Endometrial microvascular endothelial cells (primary cell): ENCODE results near the gene ASPN. TPM values are rescaled to one million over a fixed set of nuclear protein-coding genes. Genes with fewer than 3 reads are reported as not detected.

Experiments used
- in situ Hi-C: cut with HindIII; loops from 2 replicates; pipeline ENCODE4 v1.10.0; 2017; ENCODE audit warnings: low sequenced_read_pairs, low pct_unique_long_range_greater_than_20kb; ENCODE audit errors: inconsistent ontology term
- total RNA-seq: library from RNA; depleted of rRNA; stranded (reverse); fragments of >200 nt; gene quantifications from one replicate; pipeline ENCODE4 v1.2.3, GENCODE V29; 2015; ENCODE audit errors: inconsistent ontology term

The ASPN gene
- total RNA-seq, 1 donor from 2014 or later, result not detected

DNA sequence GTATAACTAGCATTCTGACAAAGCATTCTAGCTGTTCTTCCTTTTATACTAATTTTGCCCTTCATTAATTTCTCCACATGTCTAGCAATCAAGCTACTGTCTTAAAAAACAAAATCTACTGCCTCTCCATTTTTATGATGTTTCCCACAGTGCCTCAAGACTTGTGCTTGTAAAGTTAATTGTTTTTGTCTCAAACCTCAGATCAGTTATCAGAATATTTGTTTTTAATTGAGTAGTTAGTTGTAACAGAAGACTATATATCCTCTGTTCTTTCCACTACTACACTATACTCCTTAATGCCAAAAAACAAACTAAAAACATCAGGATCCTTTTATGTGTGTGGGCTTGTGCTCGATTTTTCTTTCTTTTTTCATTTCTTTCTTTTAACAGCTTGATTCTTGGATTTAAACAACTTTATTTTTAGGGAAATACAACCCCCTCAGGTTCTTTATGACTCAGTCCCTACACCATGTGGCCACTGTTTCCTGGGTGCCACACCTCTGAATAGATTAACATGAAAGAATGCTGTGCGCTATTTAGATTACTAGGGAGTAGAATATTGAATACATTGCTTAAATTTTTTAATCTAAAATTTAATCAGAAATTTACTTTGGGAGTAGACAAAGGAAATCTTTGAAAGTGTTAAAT is 1.2 kb downstream of the ASPN start:
- in situ Hi-C loops, result no loop called here

DNA sequence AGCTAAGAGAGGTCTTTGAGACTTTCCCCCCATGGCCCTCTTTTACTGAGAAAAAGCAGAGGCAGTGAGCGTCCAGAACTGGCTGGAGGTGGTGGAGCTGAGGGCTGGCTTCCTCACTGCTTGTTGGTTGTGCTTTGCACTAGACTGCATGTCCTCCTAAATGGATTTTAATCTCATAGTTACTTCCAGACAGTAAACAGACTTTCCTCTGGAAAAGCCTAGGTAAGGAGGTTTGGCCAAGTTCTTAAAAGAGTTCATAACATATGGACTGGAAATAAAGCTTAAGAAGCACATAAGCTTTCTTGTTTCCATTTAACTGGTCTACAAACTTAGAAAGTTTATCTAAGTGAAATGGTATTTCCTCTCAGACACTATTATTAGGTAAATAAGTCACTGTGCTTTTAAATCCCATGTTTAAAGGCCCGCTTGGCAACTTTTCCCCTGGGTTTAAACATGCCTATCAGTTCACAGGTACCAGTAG is 2.0 kb downstream of the ASPN start:
- in situ Hi-C loops, result no loop called here

DNA sequence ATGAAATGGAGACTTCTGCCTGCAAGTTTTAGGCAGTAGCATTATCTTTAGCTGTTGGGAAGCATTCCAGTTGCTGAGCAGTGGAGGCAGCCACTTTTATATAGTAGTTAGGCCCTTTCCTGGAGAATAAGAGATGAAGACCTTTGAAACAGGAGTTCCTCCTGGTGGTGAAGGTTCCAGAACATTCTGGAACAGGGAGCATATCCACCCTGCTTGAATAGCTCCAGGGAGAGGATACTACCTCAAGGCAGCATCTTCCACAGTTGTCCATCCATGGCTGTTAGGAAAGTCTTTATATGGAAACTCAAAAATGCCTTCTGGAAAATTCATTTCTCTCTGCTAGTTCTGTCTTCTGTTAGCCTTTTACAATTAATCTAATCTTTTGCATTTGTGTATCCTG is 3.0 kb downstream of the ASPN start:
- in situ Hi-C loops, result no loop called here

DNA sequence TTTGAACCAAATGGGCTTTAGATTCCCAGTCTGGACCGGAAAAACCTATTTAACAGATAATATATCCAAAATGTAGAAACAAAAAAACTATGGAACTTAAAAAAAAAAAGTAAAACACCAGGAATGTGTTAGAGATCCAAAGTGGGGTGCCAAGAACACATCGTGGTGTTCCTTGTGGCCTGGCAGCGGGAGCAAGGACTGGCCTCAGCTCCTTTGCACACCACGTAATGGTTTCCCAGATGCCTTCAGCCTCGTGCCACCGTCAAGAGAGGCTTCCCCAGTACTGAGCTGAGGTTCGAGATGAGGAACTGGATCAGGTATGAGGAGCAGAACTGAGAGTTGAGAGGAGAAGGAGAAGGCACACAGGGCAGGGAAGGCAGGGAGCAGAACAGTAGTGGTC is 3.5 kb downstream of the ASPN start:
- in situ Hi-C loops, result no loop called here

DNA sequence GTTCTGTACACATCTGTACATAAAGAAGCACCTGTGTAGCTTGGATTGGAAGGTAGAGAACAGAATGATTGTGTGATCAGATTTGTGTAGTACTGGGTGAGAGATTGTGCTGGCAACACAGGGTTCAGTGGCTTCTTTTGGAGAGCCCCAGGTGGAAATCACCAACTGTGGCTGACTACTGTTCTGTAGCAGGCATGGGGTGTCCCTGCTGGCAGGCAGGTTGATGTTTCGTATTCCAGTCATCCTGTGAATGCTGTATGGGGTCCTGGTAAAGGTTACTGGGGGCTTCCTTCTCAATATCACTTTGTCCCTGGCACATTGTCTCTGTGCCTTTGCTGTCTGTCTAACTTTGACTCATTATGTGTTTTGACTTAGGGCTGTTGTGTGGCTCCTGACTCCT is 5.3 kb downstream of the ASPN start:
- in situ Hi-C loops, result no loop called here

DNA sequence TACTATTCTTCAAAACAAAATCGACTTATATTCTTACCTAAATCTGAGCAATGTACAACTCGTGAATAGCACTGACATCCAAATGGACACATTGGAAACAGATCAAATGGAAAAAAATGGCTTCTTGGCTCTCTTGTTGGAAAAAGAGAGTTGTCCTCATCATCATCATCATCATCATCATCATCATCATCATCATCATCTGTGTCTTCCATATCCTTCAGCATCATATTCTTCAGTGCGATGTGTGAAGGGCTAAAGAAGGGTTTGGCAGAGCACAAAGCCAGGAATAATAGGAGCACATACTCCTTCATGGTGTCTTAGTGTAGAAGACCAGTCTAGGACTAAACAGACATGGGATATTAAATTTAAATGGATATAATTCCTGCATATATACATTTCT is 7.7 kb downstream of the ASPN start:
- in situ Hi-C loops, result no loop called here

DNA sequence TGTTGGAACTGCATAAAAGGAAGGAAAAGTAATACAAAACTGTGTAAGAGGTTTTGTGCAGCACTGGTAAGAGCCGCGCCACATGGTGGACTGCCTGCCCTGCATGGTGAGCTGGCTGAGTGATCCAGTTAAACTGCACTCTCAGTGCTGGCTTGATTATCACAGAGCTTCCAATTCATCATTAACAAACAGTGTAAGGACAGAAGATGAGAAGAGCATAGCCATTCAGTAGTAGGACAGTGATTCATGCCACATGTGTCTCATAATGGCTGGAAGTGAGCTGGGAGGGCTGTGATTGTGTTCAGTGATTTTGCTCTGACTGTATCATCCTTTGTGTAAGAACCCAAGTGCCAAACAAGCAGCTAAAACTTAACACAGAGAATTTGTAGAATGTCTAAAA is 14.1 kb downstream of the ASPN start:
- in situ Hi-C loops, result no loop called here

DNA sequence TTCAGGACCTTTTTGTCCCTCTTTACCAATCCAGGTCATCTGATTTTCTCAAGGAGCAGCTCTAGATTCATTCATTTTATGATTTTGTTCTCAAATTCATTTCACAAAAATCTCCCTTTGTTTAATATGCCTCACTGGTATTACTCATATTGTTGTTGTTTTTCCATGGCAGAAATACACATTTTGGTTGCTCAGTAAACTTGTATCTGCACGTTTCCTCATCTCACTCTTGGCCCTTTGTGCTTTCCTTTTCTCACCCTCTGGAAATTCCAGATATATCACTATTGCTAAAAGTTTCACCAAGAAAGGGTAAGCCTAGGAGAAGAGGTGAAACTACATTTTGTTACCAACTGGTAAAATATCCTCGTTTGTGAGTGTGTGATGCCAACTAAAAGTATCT is 14.8 kb downstream of the ASPN start:
- in situ Hi-C loops, result no loop called here

DNA sequence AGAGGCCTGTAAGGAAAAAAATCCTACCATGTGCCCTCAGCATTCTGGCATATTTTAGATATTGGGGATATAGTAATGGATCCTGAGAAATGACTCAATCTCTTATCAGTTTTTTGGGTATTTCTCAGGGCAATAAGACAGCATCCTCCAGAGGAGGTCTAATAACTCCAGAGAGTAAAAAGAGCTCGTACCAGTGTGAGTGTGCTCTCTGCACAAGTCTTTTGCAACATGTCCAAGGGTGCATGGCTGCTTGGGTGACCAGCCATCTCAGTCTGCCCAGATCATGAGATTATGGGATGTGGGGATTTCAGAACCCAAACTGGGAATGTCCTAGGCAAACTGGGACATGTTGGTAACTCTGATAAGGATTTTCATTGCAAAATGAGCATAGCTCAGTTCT is 15.3 kb downstream of the ASPN start:
- in situ Hi-C loops, result no loop called here

DNA sequence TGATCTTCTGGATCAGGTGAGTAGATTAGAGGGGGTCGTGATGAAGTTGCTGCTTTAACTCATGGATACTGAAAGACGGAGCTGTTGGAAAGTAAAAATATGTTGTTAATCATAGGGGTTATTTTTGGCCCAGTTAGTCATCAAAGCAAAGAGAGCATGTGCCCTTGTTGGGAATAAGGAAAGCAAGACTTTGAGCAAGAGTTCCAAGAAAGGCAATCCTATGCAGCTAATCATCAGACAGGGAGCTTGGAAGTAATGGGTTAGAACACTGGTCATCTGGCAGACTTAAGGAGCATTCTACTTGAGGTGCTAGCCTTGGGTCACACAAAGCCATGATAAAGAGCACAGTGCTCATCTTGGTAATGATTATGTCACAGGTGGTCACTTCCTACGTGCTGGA is 18.3 kb downstream of the ASPN start:
- in situ Hi-C loops, result no loop called here

DNA sequence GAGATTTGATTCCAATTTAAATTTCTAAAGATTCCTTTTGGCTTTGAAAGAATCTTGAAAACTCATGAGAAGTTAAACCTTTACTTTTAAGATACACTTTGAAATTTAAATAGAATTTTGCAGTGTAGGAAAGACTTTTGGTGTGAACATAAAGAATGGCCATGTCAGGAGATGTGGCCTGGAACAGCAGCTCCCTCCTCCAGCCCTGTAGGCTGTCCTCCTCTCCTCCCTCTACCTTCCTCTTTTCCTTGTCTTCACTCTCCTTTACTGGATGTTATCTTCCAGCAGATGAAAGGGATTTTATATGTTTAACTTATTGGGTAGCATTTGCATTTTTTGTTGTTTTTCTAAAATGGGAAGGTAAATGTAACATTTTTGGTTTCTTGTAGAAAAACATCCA is 18.9 kb downstream of the ASPN start:
- in situ Hi-C loops, result no loop called here

DNA sequence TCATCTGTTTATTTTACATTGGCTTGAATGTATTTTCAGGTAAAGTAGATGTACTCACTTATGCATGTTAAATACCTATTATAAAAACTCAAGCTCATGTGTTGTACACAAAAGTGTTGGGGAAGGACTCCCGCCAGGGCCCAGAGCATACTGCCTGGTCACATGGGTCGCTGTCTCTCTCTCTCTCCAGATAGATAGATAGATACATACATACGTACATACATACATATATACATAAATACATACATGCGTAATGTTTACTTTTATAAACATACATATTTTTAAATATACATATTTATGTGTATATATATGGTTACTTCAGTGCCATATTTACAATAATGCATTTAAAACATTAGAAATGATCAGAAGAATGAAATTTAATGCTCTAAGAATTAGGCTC is 24.7 kb downstream of the ASPN start:
- in situ Hi-C loops, result no loop called here

DNA sequence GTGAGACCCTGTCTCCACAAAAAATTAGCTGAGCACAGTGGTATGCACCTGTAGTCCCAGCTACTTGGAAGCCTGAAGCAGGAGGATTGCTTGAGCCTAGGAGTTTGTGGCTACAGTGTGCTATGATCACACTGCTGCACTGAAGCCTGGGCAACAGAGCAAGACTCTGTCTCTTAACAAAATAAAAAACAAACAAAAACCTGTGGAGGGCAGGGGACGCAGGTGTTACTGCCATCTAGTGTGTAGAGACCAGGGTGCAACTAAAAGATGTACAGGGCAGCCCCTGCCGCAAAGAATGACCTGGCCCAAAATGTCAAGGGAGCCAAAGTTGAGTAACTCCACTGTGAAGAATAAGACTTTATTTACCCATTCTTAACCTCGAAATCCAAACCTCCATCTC is 27.1 kb downstream of the ASPN start:
- in situ Hi-C loops, result no loop called here

DNA sequence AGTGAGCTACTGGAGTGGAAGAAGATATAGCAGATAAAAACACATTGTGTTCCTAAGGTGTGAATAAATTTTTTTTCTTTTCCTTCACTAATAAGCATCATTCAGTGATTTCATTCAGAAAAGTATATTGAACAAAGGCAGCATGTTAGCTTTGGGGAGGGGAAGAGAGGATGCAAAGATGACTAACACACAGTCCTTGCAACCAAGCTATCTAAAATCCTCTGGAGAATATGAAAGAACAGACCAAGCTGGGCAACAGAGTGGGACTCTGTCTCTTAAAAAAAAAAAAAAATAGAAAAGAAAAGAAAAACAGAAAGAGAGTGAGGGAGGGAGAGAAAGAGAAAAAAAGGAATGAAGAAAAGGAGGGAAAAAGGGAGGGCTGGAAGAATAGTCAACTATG is 35.8 kb downstream of the ASPN start:
- in situ Hi-C loops, result no loop called here

DNA sequence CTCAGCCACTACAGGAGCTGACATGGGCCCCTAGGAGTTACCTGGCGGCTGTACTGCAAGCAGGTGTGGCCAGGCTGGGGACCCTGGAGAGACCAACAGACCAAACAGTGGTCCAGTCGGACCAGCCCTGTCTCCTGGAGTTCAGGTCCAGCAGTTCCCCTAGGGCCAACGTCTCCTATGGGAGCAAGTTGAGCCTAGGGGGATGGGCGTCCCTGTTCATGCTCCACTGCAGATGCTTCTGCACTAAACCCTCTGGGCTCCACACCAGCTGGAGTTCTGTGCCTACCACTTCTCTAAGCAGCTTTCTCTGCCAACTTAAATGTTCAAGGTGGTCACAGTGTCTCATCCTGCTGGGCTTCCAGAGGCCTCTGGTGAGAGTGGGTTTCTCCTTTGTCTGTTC is 37.5 kb downstream of the ASPN start:
- in situ Hi-C loops, result no loop called here

DNA sequence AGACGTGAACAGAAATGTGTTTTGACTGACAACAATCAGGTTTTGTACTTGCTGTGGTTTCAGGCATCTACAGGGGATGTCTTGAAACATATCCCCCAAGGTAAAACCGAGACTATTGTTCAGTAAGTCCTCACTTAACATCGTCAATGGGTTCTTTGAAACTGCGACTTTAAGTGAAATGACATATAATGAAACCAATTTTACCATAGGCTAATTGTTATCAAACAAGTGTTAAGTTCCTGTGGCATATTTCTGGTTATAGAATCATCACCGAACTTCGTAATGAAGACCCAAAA is 41.6 kb downstream of the ASPN start:
- in situ Hi-C loops, result no loop called here

DNA sequence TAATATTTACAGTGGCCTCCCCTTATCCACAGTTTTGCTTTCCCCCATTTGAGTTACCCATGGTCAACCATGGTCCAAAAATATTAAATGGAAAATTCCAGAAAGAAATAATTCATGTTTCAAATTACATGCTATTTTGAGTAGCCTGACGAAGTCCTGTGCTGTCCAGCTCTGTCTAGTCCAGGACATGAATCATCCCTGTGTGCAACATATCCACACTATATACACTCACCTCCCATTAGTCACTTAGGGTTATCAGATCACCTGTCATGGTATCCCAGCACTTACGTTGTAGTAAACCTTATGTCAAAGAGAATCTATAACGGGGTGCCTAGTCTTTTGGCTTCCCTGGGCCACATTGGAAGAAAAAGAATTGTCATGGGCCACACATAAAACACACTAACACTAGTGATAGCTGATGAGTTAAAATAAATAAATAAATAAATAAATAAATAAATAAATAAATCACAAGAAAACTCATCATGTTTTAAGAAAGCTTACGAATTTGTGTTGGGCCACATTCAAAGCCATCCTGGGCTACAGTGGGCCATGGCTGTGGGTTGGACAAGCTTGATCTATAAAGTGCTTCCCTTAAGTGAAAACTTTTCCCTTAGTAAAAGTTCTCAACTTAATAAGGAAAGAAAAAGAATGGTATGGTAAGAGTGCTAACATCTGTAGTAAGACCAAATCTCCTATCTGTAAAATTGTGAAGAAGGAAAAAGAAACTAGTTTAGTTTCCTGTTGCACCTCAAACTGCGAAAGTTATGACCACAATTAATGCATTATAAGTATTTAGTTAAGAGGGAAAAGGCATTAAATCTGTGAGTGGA is 42.2 kb downstream of the ASPN start:
- in situ Hi-C loops, result no loop called here

DNA sequence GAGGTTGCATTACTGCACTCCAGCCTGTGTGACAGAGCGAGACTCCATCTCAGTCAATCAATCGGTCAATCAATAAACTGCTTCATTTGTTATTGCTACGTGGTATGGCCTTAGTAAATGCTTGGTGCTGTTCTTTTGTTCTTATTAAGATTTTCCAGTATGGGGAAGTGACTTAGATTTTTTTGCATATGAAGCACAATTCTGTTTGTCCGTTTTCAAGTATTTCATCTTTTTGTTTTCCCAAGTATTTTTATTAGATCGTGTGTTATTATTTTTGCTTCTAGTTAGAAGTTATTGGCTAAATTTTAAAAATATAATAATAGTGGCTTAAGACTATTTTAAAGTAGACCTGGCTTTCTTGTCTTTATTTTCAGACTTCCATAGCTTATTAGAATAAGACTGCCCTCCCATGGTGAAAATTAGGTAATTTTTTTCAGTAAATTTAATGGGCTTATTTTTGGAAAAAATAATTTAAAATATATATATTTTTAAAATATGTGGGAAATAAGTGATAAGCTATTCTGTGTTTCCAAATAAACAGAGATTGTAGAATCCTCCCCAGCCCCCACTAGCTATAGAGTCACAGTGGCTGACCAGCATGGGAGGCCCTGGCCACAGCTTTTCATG is 43.3 kb downstream of the ASPN start:
- in situ Hi-C loops, result no loop called here

DNA sequence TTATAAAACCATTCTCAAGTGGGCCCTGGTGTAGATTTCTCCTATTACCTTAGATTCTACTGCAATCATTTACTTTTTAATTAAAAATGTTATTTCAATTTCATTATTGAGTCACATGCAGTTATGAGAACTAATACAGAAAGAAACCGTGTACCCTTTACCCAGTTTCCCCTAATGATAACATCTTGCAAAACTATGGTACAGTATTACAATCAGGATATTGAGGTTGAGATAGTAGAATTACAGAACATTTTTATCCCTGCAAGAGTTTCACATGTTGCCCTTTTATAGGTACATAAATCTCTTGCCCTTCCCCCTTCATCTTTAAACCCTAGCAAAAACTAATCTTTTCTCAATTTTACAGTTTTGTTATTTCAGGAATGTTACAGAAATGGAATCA is 47.0 kb downstream of the ASPN start:
- in situ Hi-C loops, result no loop called here

DNA sequence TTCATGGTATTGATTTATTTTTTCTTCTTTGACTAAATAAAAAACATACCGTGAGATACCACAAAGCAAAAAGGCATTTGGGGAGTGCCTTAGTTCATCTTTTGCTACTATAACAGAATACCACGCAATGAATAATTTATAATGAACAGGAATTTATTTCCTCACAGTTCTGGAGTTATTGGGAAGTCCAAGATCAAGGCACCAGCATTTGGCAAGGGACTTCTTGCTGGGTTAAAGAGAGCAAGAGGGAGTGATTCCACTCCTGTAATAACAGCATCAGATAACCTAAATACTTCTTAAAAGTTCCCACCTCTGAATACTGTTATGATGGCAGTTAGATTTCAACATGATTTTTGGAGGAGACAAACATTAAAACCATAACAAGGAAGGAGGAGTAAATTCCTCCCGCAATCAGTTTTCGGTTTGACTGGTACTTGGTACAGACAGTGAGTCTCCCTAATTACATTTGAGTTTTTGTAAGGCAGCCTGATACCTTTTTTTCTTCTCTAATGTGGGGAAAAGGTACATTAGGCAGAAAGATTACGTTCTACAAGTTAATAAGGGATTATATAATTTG is 49.2 kb downstream of the ASPN start:
- in situ Hi-C loops, result no loop called here
